Activated CD4-positive, CD25-positive, alpha-beta regulatory T cell treated with anti-CD3 and anti-CD28 coated beads, Interleukin-2, amount 50 U/mL, for 16 hours (primary cell): ENCODE results near the gene ANK2.

ENCODE experiments used
- DNase-seq: peaks from one replicate; pipeline ENCODE4 v3.0.0-alpha.2; 2020; ENCODE audit warnings: low read depth, low spot score

Gene ANK2

DNA sequence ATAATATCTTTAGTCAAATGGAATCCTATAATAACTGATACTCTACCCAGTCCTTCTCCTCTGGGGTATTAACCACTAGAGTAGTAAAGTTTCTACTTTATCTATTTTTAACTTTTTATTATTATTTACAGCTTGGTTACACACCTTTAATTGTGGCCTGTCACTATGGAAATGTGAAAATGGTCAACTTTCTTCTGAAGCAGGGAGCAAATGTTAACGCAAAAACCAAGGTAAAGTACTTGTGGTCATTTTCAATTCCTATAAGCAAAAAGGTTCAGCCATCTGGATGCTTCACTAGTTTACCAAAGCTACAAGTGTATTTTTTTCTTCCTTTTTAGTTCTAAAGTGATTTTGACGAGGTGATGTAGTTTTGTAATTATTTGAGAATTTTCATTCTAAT is 238.8 kb downstream of the ANK2 start:
- DNase-seq, result no peak

DNA sequence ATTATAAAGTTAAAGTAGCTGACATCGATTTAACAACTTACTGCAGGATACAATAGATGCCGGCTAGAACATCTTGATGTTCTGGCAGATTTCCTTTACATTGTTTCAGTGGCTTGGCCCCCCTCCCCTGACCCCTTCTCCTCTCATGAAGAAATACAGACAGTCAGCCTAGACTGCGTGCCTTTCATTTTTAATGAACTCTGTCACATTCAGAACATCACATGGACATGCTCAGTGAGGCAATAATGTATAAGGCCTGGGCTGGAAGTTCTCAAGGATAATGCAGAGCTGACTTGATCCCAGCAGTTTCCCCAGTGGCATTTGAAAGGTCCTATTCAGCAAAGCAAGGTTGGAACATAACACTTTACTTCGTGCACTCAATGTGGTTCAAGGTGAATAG is 239.2 kb downstream of the ANK2 start:
- no peak for DNase-seq

- no peak for DNase-seq
Measured at GRCh38 chr4:113289766-113290165, 240.3 kb downstream of the ANK2 start.

DNA sequence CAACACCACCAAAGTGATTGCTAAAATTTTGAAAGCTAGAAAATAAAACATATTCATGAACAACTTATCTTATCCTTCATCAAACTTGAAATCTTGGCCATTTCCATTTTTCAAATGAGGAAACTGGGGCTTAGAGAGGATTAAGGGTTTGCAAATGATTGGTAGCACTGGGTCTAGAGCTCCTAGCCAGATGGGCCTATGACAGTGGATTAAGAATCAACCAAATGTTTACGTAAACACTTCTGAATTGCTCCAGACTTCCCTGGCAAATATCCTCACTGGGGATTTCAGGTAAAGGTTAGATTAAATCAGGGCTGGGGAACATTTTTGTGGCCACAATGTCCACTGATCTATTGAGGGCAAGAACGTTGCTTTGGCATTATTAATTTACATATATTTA is 241.2 kb downstream of the ANK2 start:
- DNase-seq, result no peak

DNA sequence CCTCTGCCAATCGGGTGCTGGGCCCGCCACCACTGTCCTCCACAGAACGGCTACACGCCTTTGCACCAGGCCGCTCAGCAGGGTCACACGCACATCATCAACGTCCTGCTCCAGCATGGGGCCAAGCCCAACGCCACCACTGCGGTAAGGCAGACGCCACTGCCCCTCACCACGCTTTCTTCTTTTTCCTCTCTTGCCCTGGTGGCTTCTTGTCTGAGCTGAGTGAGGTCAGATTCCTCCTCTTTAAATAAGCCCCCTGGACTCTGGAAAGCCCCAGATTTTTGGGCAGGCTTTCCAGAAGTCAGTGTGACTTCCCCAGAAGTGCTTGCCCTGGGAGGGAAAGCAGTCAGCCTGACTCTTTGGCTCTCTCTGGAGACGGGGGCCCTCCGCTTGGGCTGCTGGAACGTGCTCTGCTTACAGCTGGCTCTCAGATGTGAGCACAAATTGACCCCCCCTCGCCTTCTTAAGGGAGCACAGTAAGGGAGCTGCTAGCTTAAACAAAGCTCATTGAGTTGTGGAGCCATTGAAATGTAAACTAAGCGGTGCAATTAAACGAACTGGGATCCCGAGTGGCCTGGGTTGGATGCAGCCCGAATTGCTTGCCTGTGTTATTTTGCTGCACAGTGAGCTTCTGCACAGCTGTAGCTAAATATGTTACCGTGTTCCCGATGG is 243.1 kb downstream of the ANK2 start:
- DNase-seq, result no peak

DNA sequence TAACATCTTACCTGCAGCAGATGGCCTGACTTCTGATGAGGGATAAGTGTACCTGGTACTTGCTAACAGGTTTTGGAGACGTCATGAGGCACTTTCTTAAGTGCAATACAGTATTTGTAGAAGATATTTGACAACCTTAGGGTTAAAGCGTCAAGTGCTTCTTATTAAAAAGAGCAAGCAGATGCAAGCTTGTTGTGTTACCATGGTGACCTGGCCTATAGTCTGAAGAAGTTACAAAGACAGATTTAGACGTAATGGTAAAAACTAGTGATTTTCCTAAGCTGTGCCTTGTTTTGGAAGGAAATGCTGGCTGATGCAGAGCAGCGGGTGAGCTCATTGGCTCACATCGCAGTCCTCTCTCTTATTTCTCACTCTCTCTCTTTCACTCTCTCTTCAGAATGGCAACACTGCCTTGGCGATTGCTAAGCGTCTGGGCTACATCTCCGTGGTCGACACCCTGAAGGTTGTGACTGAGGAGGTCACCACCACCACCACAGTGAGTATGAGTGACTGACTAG is 243.6 kb downstream of the ANK2 start:
- no peak for DNase-seq

DNA sequence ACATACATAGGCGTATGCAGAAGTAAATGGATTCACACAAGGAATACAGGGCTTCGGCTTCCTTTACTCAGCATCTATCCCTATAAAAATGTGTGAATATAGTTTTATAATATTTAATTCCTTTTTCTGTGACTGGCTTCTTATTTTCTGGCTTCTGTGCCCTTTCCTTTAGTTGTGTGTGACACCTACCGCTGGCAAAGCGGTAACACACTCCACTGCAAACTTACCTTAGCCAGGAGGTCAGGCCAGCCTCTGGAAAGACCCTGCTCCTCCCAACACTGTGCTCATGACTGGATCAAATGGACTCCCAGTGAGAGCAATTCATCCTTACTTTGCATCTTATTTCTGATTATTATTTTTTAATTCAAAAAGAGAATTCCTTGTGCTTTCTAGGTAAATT is 244.2 kb downstream of the ANK2 start:
- no peak for DNase-seq

DNA sequence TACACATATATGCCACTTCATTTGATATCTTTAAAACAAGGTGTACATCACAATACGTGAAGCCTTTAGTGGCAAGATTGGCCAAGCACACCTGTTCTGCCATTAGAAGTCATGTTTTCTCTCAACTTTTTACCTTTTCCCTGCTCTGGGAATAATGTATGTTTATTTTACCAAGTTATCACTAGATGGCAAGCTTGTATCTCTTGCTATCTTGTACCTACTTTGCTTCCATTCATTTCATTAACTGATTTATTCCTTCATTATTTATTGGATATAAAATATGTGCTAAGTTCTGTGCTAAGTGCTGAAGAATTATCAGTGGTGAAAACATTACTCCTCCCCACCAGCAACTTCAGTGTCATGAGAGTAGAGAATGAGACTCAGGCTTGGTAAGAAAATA is 245.5 kb downstream of the ANK2 start:
- no peak for DNase-seq

GRCh38 chr4:113300471-113300928 is 251.0 kb downstream of the ANK2 start:
- DNase-seq, result no peak

DNA sequence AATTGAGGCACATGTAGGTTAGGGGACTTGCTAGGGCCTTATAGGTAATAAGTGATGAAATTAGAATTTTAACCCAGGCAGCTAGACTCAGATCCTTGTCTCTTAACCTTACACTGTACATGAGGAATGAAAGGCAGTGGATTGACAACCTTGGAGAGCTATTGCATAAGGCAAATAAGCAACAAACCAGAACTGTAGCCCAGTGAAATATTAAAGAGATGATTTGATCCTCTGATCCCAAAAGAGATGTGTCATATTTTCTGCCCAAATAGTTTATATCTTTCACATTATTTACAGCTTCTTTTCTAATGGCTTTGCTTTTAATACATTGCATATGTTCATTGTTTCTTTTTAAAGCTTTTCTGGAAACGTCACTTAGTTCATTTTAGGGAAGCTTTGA is 252.6 kb downstream of the ANK2 start:
- DNase-seq, result no peak

DNA sequence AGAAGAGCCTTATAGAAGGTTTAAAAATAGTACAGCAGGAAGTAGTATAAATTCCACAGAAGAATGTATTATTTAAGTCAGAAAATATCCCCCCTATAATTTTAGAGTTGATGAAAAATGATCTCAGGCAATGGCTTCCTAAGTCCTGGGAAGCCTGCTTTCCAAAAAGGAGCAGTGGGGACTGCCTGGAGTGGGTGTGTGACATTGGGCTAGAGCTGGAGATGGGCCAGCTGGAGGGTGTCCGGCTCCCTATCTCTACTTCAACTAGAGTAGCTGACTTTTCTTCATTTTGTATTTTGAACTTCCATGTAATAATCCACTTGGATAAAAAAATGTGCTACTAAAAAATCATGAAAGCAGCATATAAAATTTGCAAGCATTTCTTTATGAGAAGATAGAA is 253.9 kb downstream of the ANK2 start:
- DNase-seq, result no peak

DNA sequence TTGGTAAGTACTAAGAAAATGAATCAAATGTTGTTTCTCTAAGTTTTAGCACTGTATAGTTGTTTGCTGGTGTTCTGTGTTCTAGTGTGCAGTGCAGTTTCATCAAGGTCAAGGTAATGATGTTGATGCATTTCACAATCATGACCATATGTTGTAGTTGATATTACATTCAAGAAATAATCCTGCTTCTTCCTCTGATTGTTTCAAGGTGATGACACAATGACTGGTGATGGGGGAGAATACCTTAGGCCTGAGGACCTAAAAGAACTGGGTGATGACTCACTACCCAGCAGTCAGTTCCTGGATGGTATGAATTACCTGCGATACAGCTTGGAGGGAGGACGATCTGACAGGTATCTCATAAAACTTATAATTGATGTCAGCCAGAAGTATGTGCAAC is 261.6 kb downstream of the ANK2 start:
- no peak for DNase-seq

- DNase-seq, result no peak
Measured at GRCh38 chr4:113312529-113312928, 263.1 kb downstream of the ANK2 start.

DNA sequence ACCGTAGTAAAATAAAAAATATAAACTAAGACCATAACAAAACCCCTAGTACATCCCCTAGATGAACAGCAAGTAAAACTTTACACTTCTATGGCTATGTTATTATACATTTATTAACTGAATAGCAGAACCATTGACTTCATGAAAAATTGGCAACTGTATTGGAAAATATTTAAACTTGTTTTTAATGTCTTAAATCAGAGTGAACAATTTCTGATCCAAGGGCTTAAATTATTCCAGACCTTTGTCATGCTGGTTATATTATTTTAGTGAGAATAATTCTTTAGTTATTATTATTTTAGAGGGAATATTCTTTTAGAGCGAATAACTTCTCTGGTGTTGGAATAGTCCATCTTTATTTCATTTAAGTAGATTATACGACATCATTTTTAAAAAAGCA is 265.0 kb downstream of the ANK2 start:
- DNase-seq, result no peak

DNA sequence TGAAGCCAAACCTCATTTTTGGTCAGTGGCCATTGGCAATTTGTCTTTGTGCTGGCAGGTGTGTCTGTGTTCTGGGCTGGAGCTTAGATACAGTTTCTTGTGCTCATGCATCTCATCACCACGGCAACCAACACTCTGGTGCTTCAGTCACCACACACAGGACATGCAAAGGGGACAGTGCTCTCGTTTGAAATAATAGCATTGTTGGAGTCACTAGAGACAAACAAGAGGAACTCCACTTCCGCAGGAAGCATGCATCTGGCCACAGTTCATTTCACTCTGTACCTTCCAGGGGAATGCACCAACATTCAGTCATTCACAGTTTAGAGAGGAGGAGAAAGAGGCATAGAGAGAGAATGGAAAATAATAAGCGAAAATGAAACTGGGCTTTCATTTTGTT is 267.4 kb downstream of the ANK2 start:
- no peak for DNase-seq

DNA sequence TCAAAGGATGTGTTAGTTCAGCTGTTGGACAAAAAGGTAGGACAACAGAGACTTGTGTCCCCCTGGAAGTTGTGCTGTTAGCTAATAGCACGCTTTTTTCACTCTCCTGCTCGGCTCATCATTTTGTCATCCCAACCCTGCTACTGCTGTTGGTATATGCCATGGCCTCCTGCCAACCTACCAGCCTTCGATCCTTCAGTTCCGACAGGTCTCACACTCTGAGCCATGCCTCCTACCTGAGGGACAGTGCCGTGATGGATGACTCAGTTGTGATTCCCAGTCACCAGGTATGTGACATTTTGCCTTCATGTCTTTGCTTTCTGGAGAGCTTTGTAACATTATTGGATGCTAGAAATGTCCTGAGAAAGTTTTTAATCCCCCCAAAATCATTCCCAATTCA is 268.1 kb downstream of the ANK2 start:
- no peak for DNase-seq

DNA sequence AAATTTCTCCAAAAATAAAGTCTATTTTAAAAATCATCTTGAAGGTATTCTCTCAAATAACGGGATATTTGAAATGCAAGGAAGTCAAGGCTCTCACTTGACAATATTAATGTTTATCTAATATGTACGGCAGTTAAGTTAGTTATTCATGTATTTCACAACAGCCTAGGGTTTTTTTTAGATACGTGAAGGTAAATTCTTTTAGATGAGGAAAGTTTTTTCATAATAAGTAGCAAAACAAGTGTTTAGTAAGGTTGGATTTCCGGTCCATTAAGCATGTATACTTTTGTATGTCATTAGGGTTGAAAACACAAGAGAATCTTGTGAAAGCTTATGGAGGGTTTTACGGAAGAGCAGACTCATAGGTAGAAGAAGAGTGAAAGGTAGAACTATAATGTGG is 273.3 kb downstream of the ANK2 start:
- DNase-seq, result no peak

- DNase-seq, result no peak
Measured at GRCh38 chr4:113325876-113326615, 276.6 kb downstream of the ANK2 start.

- no peak for DNase-seq
Measured at GRCh38 chr4:113327494-113327893, 278.0 kb downstream of the ANK2 start.

DNA sequence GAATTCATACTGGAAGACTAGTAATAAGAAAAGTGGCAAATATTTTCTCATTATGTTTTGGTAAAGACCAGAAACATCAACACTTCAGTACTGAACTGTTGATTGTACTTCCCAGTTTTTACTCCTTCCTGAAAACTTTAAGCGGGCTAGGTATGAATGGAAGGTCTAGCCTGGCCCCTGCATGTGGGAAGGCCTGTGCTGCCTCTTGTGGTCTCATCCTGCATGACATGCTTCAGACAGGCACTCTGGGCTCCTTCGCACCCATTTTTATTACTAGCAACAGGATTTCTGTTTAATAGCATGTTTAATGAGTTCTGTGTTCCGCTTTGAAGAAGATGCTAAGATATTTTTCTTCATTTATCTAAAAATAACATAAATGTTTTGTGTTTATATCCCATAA is 279.1 kb downstream of the ANK2 start:
- DNase-seq, result no peak

GRCh38 chr4:113330200-113330599 is 280.7 kb downstream of the ANK2 start:
- DNase-seq, result no peak

DNA sequence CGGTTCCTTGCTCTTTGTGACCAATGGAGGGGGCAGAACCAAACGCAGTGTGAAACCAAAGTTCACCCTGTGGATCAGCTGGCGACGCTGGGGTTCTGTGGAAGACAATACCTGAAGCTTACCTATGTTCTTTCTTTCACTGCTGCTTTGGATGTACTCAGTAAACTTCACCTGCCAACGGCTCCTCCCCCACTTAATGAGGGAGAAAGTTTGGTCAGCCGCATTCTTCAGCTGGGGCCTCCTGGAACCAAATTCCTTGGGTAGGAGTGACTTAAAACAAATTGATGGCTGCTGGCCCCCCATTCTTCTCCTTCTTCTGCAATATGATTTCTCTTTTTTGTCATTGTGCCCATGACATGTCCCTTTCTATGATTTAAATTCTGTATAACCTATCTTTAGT is 282.4 kb downstream of the ANK2 start:
- no peak for DNase-seq

GRCh38 chr4:113332701-113333100 is 283.2 kb downstream of the ANK2 start:
- DNase-seq, result no peak
